ENCODE measurements around the gene FGF4.

The FGF4 gene

DNA sequence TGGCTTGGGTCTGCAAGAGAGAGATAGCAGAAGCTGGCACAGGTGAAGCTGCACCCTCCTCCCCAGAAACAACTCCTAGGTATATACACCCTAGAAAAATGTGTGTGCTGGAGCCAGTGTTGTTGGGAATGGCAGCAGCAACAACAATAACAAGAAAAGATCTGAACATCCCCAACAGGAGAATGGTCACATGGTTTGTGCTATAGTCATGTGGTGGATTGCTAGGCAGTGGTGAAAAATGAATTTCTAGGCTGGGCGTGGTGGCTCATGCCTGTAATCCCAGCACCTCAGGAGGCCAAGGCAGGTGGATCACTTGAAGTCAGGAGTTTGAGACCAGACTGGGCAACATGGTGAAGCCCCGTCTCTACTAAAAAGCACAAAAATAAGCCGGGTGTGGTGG, 40.3 kb downstream of the FGF4 start:
- TF ChIP-seq, protein P1, sequence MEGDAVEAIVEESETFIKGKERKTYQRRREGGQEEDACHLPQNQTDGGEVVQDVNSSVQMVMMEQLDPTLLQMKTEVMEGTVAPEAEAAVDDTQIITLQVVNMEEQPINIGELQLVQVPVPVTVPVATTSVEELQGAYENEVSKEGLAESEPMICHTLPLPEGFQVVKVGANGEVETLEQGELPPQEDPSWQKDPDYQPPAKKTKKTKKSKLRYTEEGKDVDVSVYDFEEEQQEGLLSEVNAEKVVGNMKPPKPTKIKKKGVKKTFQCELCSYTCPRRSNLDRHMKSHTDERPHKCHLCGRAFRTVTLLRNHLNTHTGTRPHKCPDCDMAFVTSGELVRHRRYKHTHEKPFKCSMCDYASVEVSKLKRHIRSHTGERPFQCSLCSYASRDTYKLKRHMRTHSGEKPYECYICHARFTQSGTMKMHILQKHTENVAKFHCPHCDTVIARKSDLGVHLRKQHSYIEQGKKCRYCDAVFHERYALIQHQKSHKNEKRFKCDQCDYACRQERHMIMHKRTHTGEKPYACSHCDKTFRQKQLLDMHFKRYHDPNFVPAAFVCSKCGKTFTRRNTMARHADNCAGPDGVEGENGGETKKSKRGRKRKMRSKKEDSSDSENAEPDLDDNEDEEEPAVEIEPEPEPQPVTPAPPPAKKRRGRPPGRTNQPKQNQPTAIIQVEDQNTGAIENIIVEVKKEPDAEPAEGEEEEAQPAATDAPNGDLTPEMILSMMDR (IDR thresholded peaks at IDR 0.05), result no peak
- Histone ChIP-seq H3K4me1 (ENCODE audit: control insufficient read depth in 1 of 2, insufficient read depth in 1 of 2, low read depth in 1 of 2, low read length in 1 of 2) (no peaks in the 10 kb centered on the region), H3K27ac (no peak overlapping the region), H3K36me3 (no peaks in the 10 kb centered on the region), H3K27me3 (peaks cover 17% of the 10 kb centered on the region), H3K9me3 (no peaks in the 10 kb centered on the region), H3K4me3 (ENCODE audit: low read depth in 1 of 2, low read length in 1 of 2) (no peak overlapping the region)

DNA sequence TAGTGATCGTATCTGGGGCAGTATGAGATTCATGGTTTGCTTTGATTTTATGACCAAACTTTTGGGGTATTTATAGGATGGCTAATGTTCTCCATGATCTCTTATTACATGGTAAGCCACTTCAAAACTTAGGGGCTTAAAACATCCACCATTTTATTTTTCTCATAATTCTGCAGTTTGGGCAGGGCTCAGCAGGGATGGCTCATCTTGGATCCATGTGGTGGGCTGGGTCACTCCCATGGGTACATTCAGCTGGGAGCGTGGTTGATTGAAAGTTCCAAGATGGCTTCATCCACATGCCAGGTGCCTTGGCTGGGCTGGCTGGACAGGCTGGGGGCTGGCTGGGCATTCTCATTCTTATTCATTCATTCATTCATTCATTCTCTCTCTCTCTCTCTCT, 40.8 kb downstream of the FGF4 start:
- peaks cover 18% of the 10 kb centered on the region for H3K27me3 ChIP-seq
- no peaks in the 10 kb centered on the region for H3K9me3 ChIP-seq
- no peak overlapping the region for H3K4me3 ChIP-seq (ENCODE audit: low read depth in 1 of 2, low read length in 1 of 2)
- no peaks in the 10 kb centered on the region for H3K4me1 ChIP-seq (ENCODE audit: control insufficient read depth in 1 of 2, insufficient read depth in 1 of 2, low read depth in 1 of 2, low read length in 1 of 2)
- TF ChIP-seq, protein P1 (IDR thresholded peaks at IDR 0.05), result no peak
- H3K27ac ChIP-seq, result no peak overlapping the region
- no peaks in the 10 kb centered on the region for H3K36me3 ChIP-seq

DNA sequence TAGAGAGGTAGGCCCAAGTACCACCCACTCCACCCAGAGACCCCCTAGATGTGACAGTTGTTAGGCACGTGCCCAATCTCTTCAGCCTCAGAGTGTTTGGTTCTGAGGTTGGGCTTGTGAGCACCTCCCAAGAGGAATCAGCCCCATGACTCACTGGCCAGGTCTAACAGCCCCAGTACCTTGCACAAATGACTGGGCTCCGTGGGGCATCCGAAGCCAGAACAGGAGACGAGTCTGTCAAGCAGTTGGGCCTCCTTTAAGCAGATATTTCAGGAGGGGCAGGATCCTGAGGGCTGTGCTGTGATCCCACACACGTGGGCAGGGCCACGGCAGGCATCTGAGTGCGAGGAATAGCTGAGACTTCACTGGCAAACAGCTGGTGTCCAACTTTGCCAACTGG, 42.2 kb downstream of the FGF4 start:
- H3K27me3 ChIP-seq, result peaks cover 30% of the 10 kb centered on the region
- H3K4me3 ChIP-seq (ENCODE audit: low read depth in 1 of 2, low read length in 1 of 2), result no peak overlapping the region
- no peak overlapping the region for H3K27ac ChIP-seq
- no peaks in the 10 kb centered on the region for H3K9me3 ChIP-seq
- TF ChIP-seq, protein P1 (IDR thresholded peaks at IDR 0.05), result no peak
- no peaks in the 10 kb centered on the region for H3K4me1 ChIP-seq (ENCODE audit: control insufficient read depth in 1 of 2, insufficient read depth in 1 of 2, low read depth in 1 of 2, low read length in 1 of 2)
- H3K36me3 ChIP-seq, result no peaks in the 10 kb centered on the region

DNA sequence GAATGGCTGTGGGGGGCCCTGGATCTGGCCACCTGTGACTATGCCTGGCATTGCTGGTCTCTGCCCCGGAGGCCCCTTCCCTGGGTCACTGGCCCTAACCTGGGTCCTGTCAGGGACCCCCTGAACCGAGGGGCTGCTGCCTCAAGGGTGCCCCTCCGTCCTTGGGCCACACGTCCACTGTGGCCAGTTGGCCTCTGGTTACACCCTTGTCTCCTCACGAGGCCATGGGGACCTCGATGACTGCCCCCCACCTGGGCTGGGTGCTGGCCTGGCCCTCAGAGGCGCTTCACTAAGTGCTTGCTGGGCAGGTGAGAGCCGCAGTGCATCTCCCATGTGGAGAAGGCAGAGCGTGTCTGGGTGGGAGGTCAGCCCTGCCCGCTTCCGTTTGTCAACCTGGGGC, 44.0 kb downstream of the FGF4 start:
- no peak overlapping the region for H3K27ac ChIP-seq
- no peaks in the 10 kb centered on the region for H3K36me3 ChIP-seq
- H3K27me3 ChIP-seq, result peaks cover 48% of the 10 kb centered on the region
- no peaks in the 10 kb centered on the region for H3K9me3 ChIP-seq
- H3K4me3 ChIP-seq (ENCODE audit: low read depth in 1 of 2, low read length in 1 of 2), result no peak overlapping the region
- H3K4me1 ChIP-seq (ENCODE audit: control insufficient read depth in 1 of 2, insufficient read depth in 1 of 2, low read depth in 1 of 2, low read length in 1 of 2), result no peaks in the 10 kb centered on the region
- TF ChIP-seq, protein P1 (IDR thresholded peaks at IDR 0.05), result no peak

DNA sequence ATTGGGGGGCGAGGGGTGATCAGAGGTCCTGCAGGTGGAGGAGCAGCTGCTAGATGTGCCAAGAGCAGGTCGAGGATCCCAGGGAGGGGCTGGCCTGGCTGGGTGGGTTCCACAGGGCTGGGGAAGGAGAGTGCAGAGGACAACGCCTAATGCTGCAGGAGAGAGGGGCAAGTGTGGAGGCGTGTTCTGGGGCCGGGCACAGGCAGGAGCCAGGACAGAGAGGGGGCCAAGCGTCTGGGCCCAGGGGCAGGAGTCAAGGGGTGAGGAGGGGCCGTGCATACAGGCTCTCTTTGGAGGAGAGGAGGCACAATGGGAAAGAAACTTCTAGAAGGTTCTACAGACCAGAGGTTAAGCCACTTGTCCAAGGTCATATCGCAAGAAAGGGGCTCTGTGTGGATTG, 44.6 kb downstream of the FGF4 start:
- H3K9me3 ChIP-seq, result no peaks in the 10 kb centered on the region
- H3K4me3 ChIP-seq (ENCODE audit: low read depth in 1 of 2, low read length in 1 of 2), result no peak overlapping the region
- no peaks in the 10 kb centered on the region for H3K36me3 ChIP-seq
- no peak overlapping the region for H3K27ac ChIP-seq
- H3K27me3 ChIP-seq, result peaks cover 54% of the 10 kb centered on the region
- H3K4me1 ChIP-seq (ENCODE audit: control insufficient read depth in 1 of 2, insufficient read depth in 1 of 2, low read depth in 1 of 2, low read length in 1 of 2), result no peaks in the 10 kb centered on the region
- TF ChIP-seq, protein P1 (IDR thresholded peaks at IDR 0.05), result no peak

DNA sequence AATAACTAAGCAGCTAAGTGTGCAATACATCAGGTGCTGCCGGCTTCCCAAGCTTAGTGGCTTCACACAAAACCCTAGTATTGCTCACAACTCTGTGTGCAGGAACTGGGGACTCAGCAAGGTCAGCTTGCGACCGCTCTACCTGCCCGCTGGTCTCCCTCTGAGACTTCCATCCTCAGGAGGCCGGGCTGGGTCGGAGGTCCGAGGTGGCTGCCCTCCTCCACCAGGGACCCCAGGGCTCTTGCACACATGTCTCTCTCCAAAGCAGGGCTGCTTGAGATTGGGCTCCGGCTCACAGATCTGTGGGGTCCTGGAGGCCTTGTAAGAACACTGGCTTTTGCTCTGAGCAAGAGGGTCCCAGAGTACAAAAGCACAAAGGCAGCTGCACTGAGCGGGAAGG, 45.9 kb downstream of the FGF4 start:
- Histone ChIP-seq H3K4me1 (ENCODE audit: control insufficient read depth in 1 of 2, insufficient read depth in 1 of 2, low read depth in 1 of 2, low read length in 1 of 2) (no peaks in the 10 kb centered on the region), H3K4me3 (ENCODE audit: low read depth in 1 of 2, low read length in 1 of 2) (no peak overlapping the region), H3K27ac (no peak overlapping the region), H3K36me3 (no peaks in the 10 kb centered on the region), H3K9me3 (no peaks in the 10 kb centered on the region), H3K27me3 (peaks cover 66% of the 10 kb centered on the region)
- TF ChIP-seq, protein P1 (IDR thresholded peaks at IDR 0.05), result no peak
